Hepatocyte (in vitro differentiated cells): Measurements from ENCODE around the gene CEP78. TPM values are rescaled to one million over a fixed set of nuclear protein-coding genes. Genes with fewer than 3 reads are reported as not detected.
"Not testable (repeated sequence)": the region's sequence is repeated elsewhere in the genome, so short reads cannot be mapped to it uniquely, and the experiment has no call there.

Source experiments
- DNase-seq: peaks from one replicate; pipeline ENCODE4 v3.0.0-alpha.2; 2016; ENCODE audit warnings: low spot score
- H2AFZ ChIP-seq: fragments of 200-600 bp; sonication (generic); 2 replicates; pipeline ENCODE4 v1.6.0; 2016; ENCODE audit warnings: antibody characterized with exemption, mild to moderate bottlenecking
- H3K27ac ChIP-seq: fragments of 200-600 bp; sonication (generic); 2 replicates; pipeline ENCODE4 v1.5.1; 2016; ENCODE audit warnings: mild to moderate bottlenecking
- H3K27me3 ChIP-seq: fragments of 200-600 bp; sonication (generic); 2 replicates; pipeline ENCODE4 v1.6.1; 2016
- H3K36me3 ChIP-seq: fragments of 200-600 bp; sonication (generic); replicated peaks from 2 replicates; pipeline ENCODE4 v1.5.1; 2016; ENCODE audit warnings: low read depth; ENCODE audit not compliant: insufficient read depth
- H3K4me1 ChIP-seq: fragments of 200-600 bp; sonication (generic); 2 replicates; pipeline ENCODE4 v1.5.1; 2016; ENCODE audit warnings: mild to moderate bottlenecking, moderate library complexity; ENCODE audit not compliant: insufficient read depth
- H3K4me2 ChIP-seq: fragments of 200-600 bp; sonication (generic); 2 replicates; pipeline ENCODE4 v1.6.0; 2016
- H3K4me3 ChIP-seq: fragments of 200-600 bp; sonication (generic); 2 replicates; pipeline ENCODE4 v1.5.1; 2016; ENCODE audit warnings: mild to moderate bottlenecking
- H3K79me2 ChIP-seq: fragments of 200-600 bp; sonication (generic); 2 replicates; pipeline ENCODE4 v1.6.0; 2017; ENCODE audit warnings: mild to moderate bottlenecking
- H3K9me2 ChIP-seq: fragments of 200-600 bp; sonication (generic); replicated peaks from 2 replicates; pipeline ENCODE4 v1.6.0; 2017; ENCODE audit warnings: mild to moderate bottlenecking; ENCODE audit not compliant: insufficient read depth
- H3K9me3 ChIP-seq: fragments of 200-600 bp; sonication (generic); 2 replicates; pipeline ENCODE4 v1.5.1; 2016; ENCODE audit warnings: low read depth, mild to moderate bottlenecking
- H4K20me1 ChIP-seq: fragments of 200-600 bp; sonication (generic); 2 replicates; pipeline ENCODE4 v1.6.0; 2016; ENCODE audit warnings: mild to moderate bottlenecking; ENCODE audit not compliant: insufficient read depth, poor library complexity, severe bottlenecking
- EZH2 ChIP-seq: fragments of 200-600 bp; sonication (generic); IDR thresholded peaks from 2 replicates; pipeline ENCODE4 v1.6.1; 2016; ENCODE audit warnings: antibody characterized with exemption, mild to moderate bottlenecking, borderline replicate concordance
- EZH2phosphoT487 ChIP-seq: fragments of 200-600 bp; sonication (generic); IDR thresholded peaks from one replicate; pipeline ENCODE4 v1.6.1; 2018; ENCODE audit warnings: antibody characterized with exemption, mild to moderate bottlenecking, low read depth, moderate library complexity; ENCODE audit not compliant: unreplicated experiment, severe bottlenecking
- WGBS: methylation state at CpG from one replicate; pipeline ENCODE4 v1.1.6; 2016; ENCODE audit warnings: low lambda C conversion rate; ENCODE audit errors: missing lambda C conversion rate; 5-methylcytosine and 5-hydroxymethylcytosine counted together
- polyA plus RNA-seq: library from polyadenylated mRNA; unstranded; fragments of >200 nt; fragmentation: Nextera tagmentation; extraction: Ambion mirVana; gene quantifications from 2 replicates; pipeline ENCODE4 v1.2.1, GENCODE V29; 2016
- total RNA-seq: library from RNA; depleted of rRNA; stranded (reverse); fragments of >200 nt; gene quantifications from 2 replicates; pipeline ENCODE4 v1.2.3, GENCODE V29; 2014
- TF ChIP-seq, protein P1 (sequence below): fragments of 200-600 bp; sonication (generic); IDR thresholded peaks from 2 replicates; pipeline ENCODE4 v1.5.1; 2016; ENCODE audit warnings: antibody characterized with exemption, mild to moderate bottlenecking; ENCODE audit not compliant: poor library complexity

The CEP78 gene
- total and polyA plus RNA-seq, 2 experiments from 2014 or later, result 8.1 to 17.2 TPM

DNA sequence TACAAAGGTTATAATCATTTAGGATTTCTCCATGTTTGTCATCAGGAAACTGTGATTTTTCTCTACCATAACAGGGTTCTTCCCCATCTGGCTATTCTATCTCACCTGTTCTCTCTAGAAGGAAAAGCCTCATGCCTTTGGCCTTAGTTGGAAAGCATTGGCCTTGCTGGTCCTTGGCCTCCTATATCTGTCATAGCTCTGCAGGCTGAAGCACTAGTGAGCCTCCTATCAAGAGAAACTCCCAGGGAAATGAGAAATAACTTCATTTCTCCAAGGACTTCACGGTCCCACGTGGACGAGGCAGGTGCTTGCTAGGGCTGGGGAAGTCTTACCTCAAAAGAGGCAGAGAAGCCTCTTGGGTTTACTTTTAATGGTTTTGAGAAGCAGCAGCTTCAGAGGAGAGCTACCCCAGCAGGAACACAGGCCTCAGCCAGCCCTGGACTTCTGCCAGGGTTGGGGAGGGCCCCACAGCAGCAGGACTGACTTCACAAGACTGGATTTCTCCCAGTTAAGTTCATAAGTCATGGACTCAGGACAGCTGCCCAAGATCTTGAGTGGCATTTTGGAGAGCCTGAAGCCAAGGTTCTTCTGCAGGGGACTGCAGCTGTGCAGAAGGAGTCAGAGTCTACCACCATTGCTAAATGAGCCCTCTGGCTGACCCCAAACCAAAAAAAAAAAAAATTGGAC, 45.2 kb downstream of the CEP78 start:
- Histone ChIP-seq H3K4me1 (peaks cover 22% of the 10 kb centered on the region), H3K79me2 (no peaks in the 10 kb centered on the region), H3K4me3 (no peak overlapping the region), H4K20me1 (no peaks in the 10 kb centered on the region), H3K27ac (peak overlapping the region; percentile 59), H3K9me3 (no peaks in the 10 kb centered on the region), H3K4me2 (peak overlapping the region; percentile 2), H3K36me3 (no peaks in the 10 kb centered on the region), H3K27me3 (no peaks in the 10 kb centered on the region), H2AFZ (no peak overlapping the region), H3K9me2 (no peaks in the 10 kb centered on the region)
- TF ChIP-seq EZH2 (no peak), EZH2phosphoT487 (no peak)
- TF ChIP-seq, protein P1, sequence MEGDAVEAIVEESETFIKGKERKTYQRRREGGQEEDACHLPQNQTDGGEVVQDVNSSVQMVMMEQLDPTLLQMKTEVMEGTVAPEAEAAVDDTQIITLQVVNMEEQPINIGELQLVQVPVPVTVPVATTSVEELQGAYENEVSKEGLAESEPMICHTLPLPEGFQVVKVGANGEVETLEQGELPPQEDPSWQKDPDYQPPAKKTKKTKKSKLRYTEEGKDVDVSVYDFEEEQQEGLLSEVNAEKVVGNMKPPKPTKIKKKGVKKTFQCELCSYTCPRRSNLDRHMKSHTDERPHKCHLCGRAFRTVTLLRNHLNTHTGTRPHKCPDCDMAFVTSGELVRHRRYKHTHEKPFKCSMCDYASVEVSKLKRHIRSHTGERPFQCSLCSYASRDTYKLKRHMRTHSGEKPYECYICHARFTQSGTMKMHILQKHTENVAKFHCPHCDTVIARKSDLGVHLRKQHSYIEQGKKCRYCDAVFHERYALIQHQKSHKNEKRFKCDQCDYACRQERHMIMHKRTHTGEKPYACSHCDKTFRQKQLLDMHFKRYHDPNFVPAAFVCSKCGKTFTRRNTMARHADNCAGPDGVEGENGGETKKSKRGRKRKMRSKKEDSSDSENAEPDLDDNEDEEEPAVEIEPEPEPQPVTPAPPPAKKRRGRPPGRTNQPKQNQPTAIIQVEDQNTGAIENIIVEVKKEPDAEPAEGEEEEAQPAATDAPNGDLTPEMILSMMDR, result no peak
- peak; percentile 71 for DNase-seq
- 81% methylated on average over 3 of the region's 3 CpGs for WGBS

DNA sequence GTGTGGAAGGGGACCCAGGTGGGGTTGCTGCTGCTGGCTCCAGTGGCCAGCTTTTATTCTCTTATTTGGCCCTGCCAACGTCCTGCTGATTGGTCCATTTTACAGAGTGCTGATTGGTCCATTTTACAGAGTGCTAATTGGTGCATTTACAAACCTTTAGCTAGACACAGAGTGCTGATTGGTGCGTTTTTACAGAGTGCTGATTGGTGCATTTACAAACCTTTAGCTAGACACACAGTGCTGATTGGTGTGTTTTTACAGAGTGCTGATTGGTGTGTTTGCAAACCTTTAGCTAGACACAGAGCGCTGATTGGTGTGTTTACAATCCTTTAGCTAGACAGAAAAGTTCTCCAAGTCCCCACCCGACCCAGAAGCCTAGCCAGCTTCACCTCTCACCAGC, 48.3 kb downstream of the CEP78 start:
- not testable (repeated sequence) for H3K27ac ChIP-seq, H3K4me1 ChIP-seq, H3K79me2 ChIP-seq, H3K9me3 ChIP-seq, H4K20me1 ChIP-seq, H3K36me3 ChIP-seq, H3K4me2 ChIP-seq, H3K27me3 ChIP-seq, H2AFZ ChIP-seq, DNase-seq, H3K4me3 ChIP-seq, H3K9me2 ChIP-seq
- 92% methylated on average over 4 of the region's 4 CpGs for WGBS

DNA sequence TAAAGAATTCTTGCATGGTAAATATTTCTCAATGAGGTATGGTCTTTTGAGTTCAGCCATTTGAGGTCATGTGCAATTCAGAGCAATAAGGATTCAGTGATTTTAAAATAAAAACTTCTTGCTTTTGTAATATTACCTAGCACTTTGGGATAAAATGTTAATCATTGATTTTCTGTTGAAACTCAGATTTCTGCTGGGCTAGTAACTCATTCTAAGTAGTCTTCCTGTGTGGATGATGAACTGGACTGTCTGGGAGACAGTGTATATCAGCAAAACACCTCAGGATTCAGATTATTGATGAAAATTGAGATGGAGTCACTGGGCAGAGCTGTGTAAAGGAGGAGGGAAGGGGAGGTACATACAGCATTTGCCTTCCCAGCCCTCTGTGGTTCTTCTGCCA, 50.2 kb downstream of the CEP78 start:
- DNase-seq, result no peak
- no peaks in the 10 kb centered on the region for H3K27me3 ChIP-seq
- no peaks in the 10 kb centered on the region for H3K9me3 ChIP-seq
- H3K36me3 ChIP-seq, result no peaks in the 10 kb centered on the region
- no peak overlapping the region for H3K4me3 ChIP-seq
- H3K79me2 ChIP-seq, result no peaks in the 10 kb centered on the region
- H3K4me2 ChIP-seq, result no peak overlapping the region
- TF ChIP-seq, protein P1, result no peak
- no peak for TF ChIP-seq EZH2phosphoT487
- no peak for TF ChIP-seq EZH2
- H3K27ac ChIP-seq, result no peak overlapping the region
- no peak overlapping the region for H2AFZ ChIP-seq
- no peaks in the 10 kb centered on the region for H4K20me1 ChIP-seq
- peaks cover 1% of the 10 kb centered on the region for H3K4me1 ChIP-seq
- H3K9me2 ChIP-seq, result no peaks in the 10 kb centered on the region

DNA sequence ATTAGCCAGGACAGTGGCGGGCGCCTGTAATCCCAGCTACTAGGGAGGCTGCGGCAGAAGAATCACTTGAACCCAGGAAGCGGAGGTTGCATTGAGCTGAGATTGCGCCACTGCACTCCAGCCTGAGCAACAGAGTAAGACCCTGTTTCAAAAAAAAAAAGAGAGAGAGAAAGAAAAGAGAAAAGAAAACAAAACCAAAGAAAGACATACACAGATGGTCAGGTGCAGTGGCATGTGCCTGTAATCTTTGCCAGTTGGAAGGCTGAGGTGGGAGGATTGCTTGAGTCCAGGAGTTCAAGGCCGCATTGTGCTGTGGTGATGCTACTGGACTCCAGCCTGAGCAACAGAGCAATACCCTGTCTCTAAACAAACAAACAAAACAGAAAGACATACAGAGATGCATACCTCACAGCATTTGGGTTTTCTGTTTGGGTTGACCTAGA, 51.1 kb downstream of the CEP78 start:
- Histone ChIP-seq H4K20me1 (no peaks in the 10 kb centered on the region), H3K27me3 (no peaks in the 10 kb centered on the region)
- over 99% methylated on average over 6 of the region's 6 CpGs for WGBS

More for the DNA sequence above, 51.1 kb downstream of the CEP78 start:
- no peak for DNase-seq
- TF ChIP-seq, protein P1, result no peak
- TF ChIP-seq EZH2, result no peak
- no peak for TF ChIP-seq EZH2phosphoT487
- no peak overlapping the region for H3K4me3 ChIP-seq
- H3K79me2 ChIP-seq, result no peaks in the 10 kb centered on the region
- no peaks in the 10 kb centered on the region for H3K4me1 ChIP-seq
- no peak overlapping the region for H3K4me2 ChIP-seq
- no peak overlapping the region for H2AFZ ChIP-seq
- H3K9me3 ChIP-seq, result no peaks in the 10 kb centered on the region
- no peaks in the 10 kb centered on the region for H3K9me2 ChIP-seq
- H3K36me3 ChIP-seq, result no peaks in the 10 kb centered on the region
- H3K27ac ChIP-seq, result no peak overlapping the region
